Calu3 (cell line): ENCODE results near the gene RIPK4. TPM values are rescaled to one million over a fixed set of nuclear protein-coding genes. Genes with fewer than 3 reads are reported as not detected.

Source experiments
- BruUV-seq: library from RNA; stranded (reverse); fragments of 400-500 nt; replicated peaks from 2 replicates; lab custom pipeline; 2021; lab: Mats Ljungman, UMichigan
- CTCF ChIA-PET: fragments of 300-600 bp; sonication (Branson Sonifier 250); formaldehyde crosslinking; loops from one replicate; lab custom pipeline; 2022; ENCODE audit warnings: antibody characterized with exemption; lab: Charles Lee
- DNase-seq: peaks from one replicate; pipeline ENCODE4 v3.0.0; 2022
- H3K27ac Mint-ChIP-seq: one replicate; pipeline ENCODE4 v1.8.0; 2022; ENCODE audit warnings: mixed read lengths; ENCODE audit not compliant: unreplicated experiment
- H3K27me3 Mint-ChIP-seq: one replicate; pipeline ENCODE4 v1.8.0; 2022; ENCODE audit warnings: mixed read lengths; ENCODE audit not compliant: unreplicated experiment
- H3K36me3 Mint-ChIP-seq: one replicate; pipeline ENCODE4 v1.8.0; 2022; ENCODE audit warnings: mild to moderate bottlenecking, moderate library complexity, mixed read lengths; ENCODE audit not compliant: insufficient read depth, unreplicated experiment
- H3K4me1 Mint-ChIP-seq: one replicate; pipeline ENCODE4 v1.8.0; 2022; ENCODE audit warnings: mild to moderate bottlenecking, low read depth, mixed read lengths; ENCODE audit not compliant: unreplicated experiment
- H3K4me3 Mint-ChIP-seq: one replicate; pipeline ENCODE4 v1.8.0; 2022; ENCODE audit warnings: mild to moderate bottlenecking, low read depth, moderate library complexity, mixed read lengths; ENCODE audit not compliant: unreplicated experiment
- H3K9me3 Mint-ChIP-seq: one replicate; pipeline ENCODE4 v1.8.0; 2022; ENCODE audit warnings: low read depth, mixed read lengths; ENCODE audit not compliant: unreplicated experiment
- CTCF ChIP-seq: fragments of 200-600 bp; IDR thresholded peaks from one replicate; pipeline ENCODE4 v1.8.0; 2022; ENCODE audit warnings: antibody characterized with exemption; ENCODE audit not compliant: unreplicated experiment
- intact Hi-C: fragments of 100-400 bp; cut with micrococcal nuclease; formaldehyde crosslinking; loops from one replicate; pipeline ENCODE4 v1.10.0; 2022; ENCODE audit not compliant: unreplicated experiment
- total RNA-seq: library from RNA; stranded (reverse); gene quantifications from 2 replicates; pipeline ENCODE4 v1.2.3, GENCODE V29; 2022

The RIPK4 gene
- total RNA-seq, 1 experiment from 2014 or later: 30.3 TPM

- H3K4me1 Mint-ChIP-seq: no peaks in the 10 kb centered on the region
- TF ChIP-seq CTCF: no peak
- intact Hi-C loops: no loop called here
- no peaks in the 10 kb centered on the region for H3K9me3 Mint-ChIP-seq
- BruUV-seq: no TSS peak
- H3K36me3 Mint-ChIP-seq: peaks cover 88% of the 10 kb centered on the region
- H3K27me3 Mint-ChIP-seq: no peaks in the 10 kb centered on the region
- DNase-seq: no peak
- no peak overlapping the region for H3K27ac Mint-ChIP-seq
- no peak overlapping the region for H3K4me3 Mint-ChIP-seq
- CTCF ChIA-PET: no interaction called here
These were observed 23.4 kb downstream of the RIPK4 start for GRCh38 chr21:41743321-41744027.

DNA sequence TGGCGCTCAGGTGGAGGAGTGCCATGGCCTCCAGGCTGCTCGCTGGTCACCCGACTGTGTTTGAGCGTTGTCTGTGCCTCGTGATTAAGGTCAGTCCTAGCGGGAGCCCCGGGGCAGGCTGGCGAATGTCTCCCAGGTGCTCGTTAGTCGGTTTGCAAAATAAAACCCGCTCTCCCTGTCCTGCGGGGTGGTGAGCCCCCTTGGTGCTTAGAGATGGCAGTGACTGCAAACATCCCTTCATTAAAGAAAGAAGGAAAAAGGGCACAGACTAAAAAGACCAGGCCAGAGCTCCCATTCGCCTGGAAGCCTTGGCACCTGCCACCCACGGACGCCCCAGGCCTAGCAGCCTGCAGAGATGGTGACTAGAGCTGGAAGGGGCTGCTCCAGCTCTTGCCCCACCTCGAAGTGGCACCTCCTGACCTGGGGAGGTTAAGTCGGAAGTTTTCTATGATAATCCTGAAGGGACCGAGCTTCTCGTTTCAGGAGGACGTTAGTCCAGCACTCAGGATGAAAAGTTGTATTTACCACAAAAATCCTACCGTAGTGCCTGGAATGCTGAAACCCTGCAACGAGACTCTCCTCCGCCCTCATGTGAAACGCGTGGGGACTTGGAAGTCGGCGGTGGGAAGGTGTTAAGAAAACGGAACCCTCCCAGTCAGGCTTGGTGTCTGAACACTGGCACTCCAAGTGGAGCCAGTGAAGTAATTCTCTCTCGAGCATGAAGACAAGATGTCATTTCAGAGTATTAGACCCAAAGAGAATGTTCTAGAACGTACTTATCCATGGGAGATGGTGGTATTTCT is 24.6 kb downstream of the RIPK4 start:
- intact Hi-C loops: no loop called here
- Mint-ChIP-seq H3K4me1 (peaks cover 2% of the 10 kb centered on the region), H3K9me3 (peaks cover 2% of the 10 kb centered on the region), H3K27me3 (no peaks in the 10 kb centered on the region), H3K27ac (no peak overlapping the region), H3K4me3 (no peak overlapping the region), H3K36me3 (peaks cover 88% of the 10 kb centered on the region)
- CTCF ChIA-PET: no interaction called here
- DNase-seq: no peak
- no TSS peak for BruUV-seq
- no peak for TF ChIP-seq CTCF

GRCh38 chr21:41741253-41742072 is 25.4 kb downstream of the RIPK4 start:
- no peaks in the 10 kb centered on the region for H3K27me3 Mint-ChIP-seq

More at GRCh38 chr21:41741253-41742072, 25.4 kb downstream of the RIPK4 start:
- CTCF ChIA-PET: no interaction called here
- Mint-ChIP-seq H3K9me3 (peaks cover 4% of the 10 kb centered on the region), H3K4me3 (no peak overlapping the region), H3K27ac (no peak overlapping the region), H3K4me1 (peaks cover 9% of the 10 kb centered on the region), H3K36me3 (peaks cover 88% of the 10 kb centered on the region)
- no TSS peak for BruUV-seq
- no peak for TF ChIP-seq CTCF
- intact Hi-C loops: no loop called here
- no peak for DNase-seq
